NCI-H774 (cell line): ENCODE results near the gene TMEM178B.
"Not testable (repeated sequence)": the region's sequence is repeated elsewhere in the genome, so short reads cannot be mapped to it uniquely, and the experiment has no call there.

Experiments
- DNase-seq: peaks from one replicate; lab custom pipeline; 2025; lab: John Stamatoyannopoulos, UW

The TMEM178B gene

DNA sequence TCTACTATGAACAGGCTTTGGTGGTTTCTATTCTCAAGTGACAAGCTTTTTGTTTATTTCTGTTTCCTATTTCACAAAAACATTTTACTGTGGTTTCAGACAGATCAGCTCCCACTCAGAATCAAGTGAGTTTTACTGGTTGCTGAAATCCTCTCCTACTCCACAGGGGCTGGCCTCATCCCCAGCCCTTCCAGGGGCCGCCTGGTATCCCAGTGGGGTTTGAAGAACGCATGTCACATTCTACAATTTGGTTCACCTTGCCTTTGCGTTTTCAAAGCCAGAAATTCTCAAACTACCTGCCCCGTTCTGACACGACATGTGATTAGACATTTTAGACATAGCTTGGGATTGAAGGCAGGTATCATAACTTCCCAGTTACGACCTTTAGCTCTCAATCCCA, 316.5 kb downstream of the TMEM178B start:
- no peak for DNase-seq

GRCh38 chr7:141393056-141393455, 319.2 kb downstream of the TMEM178B start:
- no peak for DNase-seq

- DNase-seq: no peak
Observed at GRCh38 chr7:141397236-141398163, 323.6 kb downstream of the TMEM178B start.

DNA sequence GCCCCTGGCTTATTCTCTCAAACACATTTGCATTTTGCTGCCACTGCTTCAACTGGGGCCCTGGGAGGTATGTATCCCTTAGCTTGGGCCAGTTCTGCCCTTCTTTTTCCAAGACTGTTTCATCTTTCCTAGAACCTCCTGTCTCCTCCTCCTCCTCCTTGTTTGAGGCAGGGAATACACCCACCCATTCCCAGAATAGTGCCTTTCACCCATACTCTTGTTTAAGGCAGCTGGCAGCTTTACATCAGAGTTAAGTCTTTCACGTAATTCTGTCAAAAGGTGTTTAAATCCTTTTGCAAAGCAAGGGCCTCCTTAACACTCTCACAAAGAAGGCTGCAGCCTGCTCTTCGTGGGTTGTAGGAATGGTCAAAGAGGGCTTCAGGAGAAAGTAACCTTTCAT, 326.5 kb downstream of the TMEM178B start:
- DNase-seq: no peak

GRCh38 chr7:141402277-141402996, 328.6 kb downstream of the TMEM178B start:
- no peak for DNase-seq

- not testable (repeated sequence) for DNase-seq
Observed at GRCh38 chr7:141403846-141404245, 330.0 kb downstream of the TMEM178B start.

DNA sequence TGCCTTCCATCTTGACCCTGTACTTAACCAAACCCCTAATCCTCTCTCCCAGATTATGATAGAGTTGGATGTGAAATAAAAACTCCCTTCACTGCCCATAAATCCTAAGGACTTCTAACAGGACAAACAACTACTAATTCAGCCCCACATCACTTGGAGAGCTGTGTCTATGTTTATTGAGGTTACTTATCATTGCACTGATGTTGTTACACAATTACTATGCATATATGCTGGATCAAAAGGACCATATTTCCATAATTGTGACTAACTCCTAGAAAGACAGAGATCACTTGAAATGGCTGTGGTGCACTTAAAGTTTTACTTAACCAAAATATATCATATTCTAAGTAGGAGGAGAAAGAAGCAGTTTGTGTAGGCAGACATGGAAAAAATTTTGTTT, 332.5 kb downstream of the TMEM178B start:
- DNase-seq: no peak

DNA sequence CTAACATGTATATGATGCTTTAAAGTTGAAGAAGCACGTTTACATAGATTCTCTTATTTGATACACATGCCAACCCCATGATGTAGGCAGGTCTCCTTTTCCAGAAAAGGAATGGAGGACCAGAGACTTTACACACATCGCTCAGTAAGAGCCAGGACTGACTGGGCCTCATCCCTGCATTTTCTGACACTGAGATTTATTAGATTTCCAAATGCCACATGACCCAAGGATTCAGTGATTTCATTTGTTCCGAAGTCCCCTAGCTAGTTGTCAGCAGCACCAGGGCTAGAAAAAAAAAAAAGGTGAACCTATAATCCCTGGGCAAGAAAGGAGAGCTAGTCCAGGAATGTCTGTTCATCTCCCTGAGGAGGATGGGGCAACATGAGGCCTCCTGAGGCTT, 334.0 kb downstream of the TMEM178B start:
- no peak for DNase-seq

- DNase-seq: no peak
Observed at GRCh38 chr7:141408440-141408839, 334.6 kb downstream of the TMEM178B start.

DNA sequence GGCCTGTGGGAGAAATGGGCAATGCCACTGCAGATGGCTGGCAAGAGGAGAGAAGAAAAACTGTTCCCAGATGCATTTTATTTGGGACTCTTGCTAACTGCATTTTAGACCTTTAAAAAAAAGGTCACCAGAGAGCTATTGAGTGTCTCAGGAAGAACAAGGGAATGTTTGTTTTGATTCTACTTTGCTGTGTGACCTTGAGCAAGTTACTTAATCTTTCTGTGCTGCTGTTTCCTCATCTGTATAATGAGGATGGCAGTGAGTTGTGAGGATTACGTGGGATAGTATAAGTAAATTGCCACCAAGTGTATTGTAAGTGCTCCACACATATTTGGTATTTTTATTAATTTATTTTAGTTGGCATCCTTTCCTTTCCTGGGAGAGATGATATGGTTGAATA, 335.4 kb downstream of the TMEM178B start:
- no peak for DNase-seq

DNA sequence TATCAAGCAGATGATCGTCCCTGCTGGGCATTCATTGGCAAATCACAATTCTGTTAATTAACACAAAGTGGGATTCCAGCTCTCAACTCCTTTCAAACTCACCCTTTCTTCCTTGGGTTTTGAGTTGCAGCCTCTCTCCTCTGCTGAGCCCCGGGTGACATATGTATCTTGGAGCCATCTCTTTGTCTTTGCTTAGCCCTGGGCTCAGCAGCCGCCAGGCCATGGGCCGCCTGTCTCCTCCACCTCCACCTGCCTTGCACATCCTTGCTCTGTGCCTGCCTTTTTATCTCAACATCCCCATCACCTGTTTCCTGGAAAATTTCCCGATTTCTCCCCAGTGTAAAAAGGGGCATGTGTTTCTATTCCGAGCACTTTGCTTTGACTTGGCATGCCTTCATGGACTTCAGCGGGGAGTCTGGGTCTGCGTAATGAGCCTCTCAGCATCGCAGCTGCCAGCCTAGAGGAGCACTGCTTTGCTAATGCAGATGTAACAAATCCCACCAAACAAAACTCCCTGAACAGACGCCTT, 336.0 kb downstream of the TMEM178B start:
- DNase-seq: no peak

GRCh38 chr7:141410353-141411000, 336.6 kb downstream of the TMEM178B start:
- DNase-seq: no peak

- no peak for DNase-seq
Observed at GRCh38 chr7:141411133-141411532, 337.3 kb downstream of the TMEM178B start.

DNA sequence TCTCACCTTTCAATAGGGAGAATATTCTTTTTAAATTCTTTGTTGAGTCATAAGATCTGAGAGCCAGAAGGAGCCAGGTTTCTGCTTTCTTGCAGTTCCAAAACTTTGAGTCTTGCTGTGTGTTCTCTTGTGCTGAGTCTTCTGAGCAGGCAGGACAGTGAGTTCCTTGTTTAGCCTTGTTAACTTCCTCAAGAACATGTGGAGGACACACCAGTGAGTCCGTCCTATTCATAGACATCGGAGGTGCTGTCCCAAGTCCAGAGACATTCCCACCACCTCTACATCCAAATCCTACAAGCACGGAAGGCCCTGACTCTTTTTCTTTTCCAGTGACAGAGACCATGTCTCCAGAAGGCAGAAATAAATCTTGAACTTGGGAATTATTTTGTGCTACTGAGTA, 342.1 kb downstream of the TMEM178B start:
- DNase-seq: no peak

GRCh38 chr7:141416650-141417270, 342.9 kb downstream of the TMEM178B start:
- DNase-seq: peak; percentile 84

DNA sequence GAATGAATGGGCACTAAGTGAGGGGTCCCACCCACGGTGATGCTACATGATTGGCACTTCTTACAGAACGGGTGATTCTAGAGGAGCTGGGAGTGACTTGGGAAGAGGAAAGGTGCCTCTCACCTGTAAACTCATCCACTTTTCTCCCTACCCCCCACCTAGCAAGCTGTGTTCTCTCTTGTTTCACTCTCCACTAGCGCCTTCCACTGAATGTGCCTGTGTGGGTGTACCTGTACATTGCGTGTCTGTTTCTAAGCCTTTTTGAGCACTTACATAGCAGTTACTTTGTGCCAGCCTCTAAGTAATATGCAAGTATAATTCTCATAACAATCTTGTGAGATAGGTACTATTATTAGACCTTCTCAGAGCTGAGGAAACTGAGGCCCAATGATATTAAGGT, 343.6 kb downstream of the TMEM178B start:
- DNase-seq: no peak

GRCh38 chr7:141418066-141418465, 344.2 kb downstream of the TMEM178B start:
- no peak for DNase-seq

GRCh38 chr7:141421306-141421705, 347.4 kb downstream of the TMEM178B start:
- no peak for DNase-seq

DNA sequence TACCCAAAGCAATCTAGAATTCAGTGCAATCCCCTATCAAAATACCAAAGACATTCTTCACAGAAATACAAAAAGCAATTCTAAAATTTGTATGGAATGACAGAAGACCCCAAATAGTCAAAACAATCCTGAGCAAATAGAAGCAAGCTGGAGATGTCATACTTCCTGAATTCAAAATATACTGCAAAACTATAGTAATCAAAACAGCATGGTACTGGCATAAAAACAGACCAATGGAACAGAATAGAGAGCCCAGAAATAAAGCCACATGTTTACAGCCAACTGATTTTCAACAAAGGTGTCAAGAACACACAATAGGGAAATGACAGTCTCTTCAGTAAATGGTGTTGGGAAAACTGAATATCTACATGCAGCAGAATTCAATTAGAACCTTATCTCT, 353.3 kb downstream of the TMEM178B start:
- no peak for DNase-seq

DNA sequence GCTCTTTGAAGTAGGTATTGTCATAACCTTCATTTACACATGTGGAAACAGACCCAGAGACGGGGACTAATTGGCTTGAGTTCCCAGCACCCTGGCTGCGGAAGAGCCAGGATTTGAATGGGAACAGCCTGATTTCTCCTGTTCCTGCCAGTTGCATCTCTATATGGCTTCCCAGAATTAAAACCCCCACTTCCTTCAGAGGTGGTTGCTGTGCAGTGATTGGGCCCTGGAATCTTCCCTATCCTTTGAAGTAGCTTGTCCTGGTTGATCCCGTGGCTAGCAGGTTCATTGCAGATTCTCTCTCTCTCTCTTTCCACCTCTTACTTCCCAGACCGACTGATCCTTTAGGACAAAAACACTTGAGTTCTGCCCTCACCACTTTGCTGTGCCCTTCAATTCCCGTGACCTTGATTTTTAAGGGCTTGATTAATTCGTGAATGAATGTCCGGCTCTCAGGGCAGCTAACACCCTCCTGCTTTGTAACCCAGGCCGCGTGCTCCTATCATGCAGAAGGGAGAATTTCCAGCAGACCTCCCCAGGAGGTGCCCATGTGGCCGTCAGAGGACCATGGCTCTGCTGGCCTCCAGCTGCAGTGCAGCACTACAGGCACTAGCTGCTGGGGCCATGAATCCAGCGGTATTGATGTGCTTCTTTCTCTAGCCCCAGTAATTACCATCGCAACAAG, 356.7 kb downstream of the TMEM178B start:
- peak; percentile 45 for DNase-seq

DNA sequence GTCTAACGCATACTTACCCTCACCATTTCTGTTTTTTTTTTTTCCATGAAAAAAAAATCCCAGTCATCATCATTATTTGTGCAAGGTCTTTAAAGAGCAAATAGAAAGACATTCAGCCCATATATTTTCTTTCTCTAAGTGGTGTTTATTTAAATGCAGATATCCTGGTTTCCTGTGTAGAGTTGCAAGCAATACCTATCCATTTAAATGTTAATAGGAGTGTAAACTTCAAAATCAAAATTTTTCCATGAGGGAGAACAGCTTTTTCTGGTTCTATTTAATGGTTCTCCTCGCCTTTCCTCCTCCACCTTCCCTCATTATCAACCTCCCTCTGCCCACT, 357.2 kb downstream of the TMEM178B start:
- DNase-seq: no peak

GRCh38 chr7:141431711-141432110, 357.8 kb downstream of the TMEM178B start:
- no peak for DNase-seq
